Heart left ventricle (tissue), 16 donors: ENCODE measurements around the gene MRPL53. TPM values are rescaled to one million over a fixed set of nuclear protein-coding genes. Genes with fewer than 3 reads are reported as not detected.

Source experiments
- ATAC-seq, 4 donors: fragments of 200-7000 bp; cut with Tn5 transposase; one replicate each; pipeline ENCODE4 v1.9.1; 2020 to 2022; ENCODE audit warnings: moderate library complexity in 4 of 4, mild to moderate bottlenecking in 3 of 4, moderate number of reproducible peaks in 1 of 4
- DNase-seq, 5 donors: peaks; one replicate each; pipeline ENCODE4 v3.0.0-alpha.2; 2020
- H3K27ac ChIP-seq, 12 donors: fragments of 200-600 bp; sonication (generic) in 4 of 12; one replicate each; pipeline versions ENCODE4 v1.5.0 to v1.8.0; 2016 to 2022; ENCODE audit warnings: mild to moderate bottlenecking in 2 of 12
- H3K27me3 ChIP-seq, 9 donors: fragments of 200-600 bp; sonication (generic) in 2 of 9; one replicate each; pipeline versions ENCODE4 v1.5.1 to v1.8.0; 2016 to 2022; ENCODE audit warnings: mild to moderate bottlenecking in 3 of 9
- H3K36me3 ChIP-seq, 9 donors: fragments of 200-600 bp; sonication (generic) in 2 of 9; one replicate each; pipeline versions ENCODE4 v1.5.0 to v1.8.0; 2018 to 2022; ENCODE audit warnings: mild to moderate bottlenecking in 2 of 9
- H3K4me1 ChIP-seq, 12 donors: fragments of 200-600 bp; sonication (generic) in 4 of 12; one replicate each; pipeline versions ENCODE4 v1.5.0 to v1.8.0; 2016 to 2022; ENCODE audit warnings: mild to moderate bottlenecking in 3 of 12
- H3K4me3 ChIP-seq, 12 donors: fragments of 200-600 bp; sonication (generic) in 4 of 12; one replicate each; pipeline versions ENCODE4 v1.5.0 to v1.8.0; 2017 to 2022; ENCODE audit warnings: mild to moderate bottlenecking in 9 of 12, moderate library complexity in 4 of 12
- H3K9me3 ChIP-seq, 12 donors: fragments of 200-600 bp; sonication (generic) in 4 of 12; one replicate each; pipeline versions ENCODE4 v1.5.0 to v1.8.0; 2016 to 2022; ENCODE audit warnings: mild to moderate bottlenecking in 1 of 12
- POLR2A ChIP-seq, 2 donors: fragments of 450-650 bp; IDR thresholded peaks; one replicate each; pipeline ENCODE4 v1.6.1; 2017; ENCODE audit warnings: antibody characterized with exemption in 2 of 2, mild to moderate bottlenecking in 2 of 2, moderate library complexity in 2 of 2
- WGBS, 4 donors: extraction: QIAGEN DNeasy Blood & Tissue Kit in 2 of 4; methylation state at CpG; one replicate each; pipeline versions ENCODE4 v1.1.5 to v1.1.7; 2013 to 2018; 5-methylcytosine and 5-hydroxymethylcytosine counted together
- intact Hi-C, 10 donors: fragments of 100-400 bp; cut with DNase I; formaldehyde crosslinking; loops; one replicate each; pipeline versions ENCODE4 v1.11.1 to v1.14.2; 2022
- polyA plus RNA-seq, 2 donors: library from polyadenylated mRNA; stranded (reverse); fragments of 200-250 nt; gene quantifications; one replicate each; pipeline ENCODE4 v1.2.3, GENCODE V29; 2013
- total RNA-seq, 9 donors: library from RNA; depleted of rRNA in 2 of 9; stranded (reverse); fragments of >200 nt in 2 of 9; fragmentation: NEBNext Ultra II Directional in 3 of 9; extraction: Animal tissue kit (Norgen Biotek cat#: 25700) in 3 of 9; gene quantifications; one replicate each; pipeline versions ENCODE4 v1.1.0 to v1.2.4, GENCODE V29; 2016 to 2023
- TF ChIP-seq, protein P1 (sequence below), 12 donors: fragments of 200-600 bp; sonication (generic) in 4 of 12; IDR thresholded peaks; one replicate each; pipeline versions ENCODE4 v1.5.0 to v1.8.0; 2018 to 2022; ENCODE audit warnings: antibody characterized with exemption in 12 of 12, mild to moderate bottlenecking in 5 of 12
- donor health status: ischemic (EF 13 %, LVEDD 7.1; RV severe dilation, severe dysfunction).
- donor health status: healthy with polysubstance abuse.
- donor health status: DM: no; HTN: yes; CAD: no.
- donor health status: DM: no; HTN: no; CAD: no.
- donor health status: ischemic (EF 25% LVEDD 6.9; RV normal size, moderate dysfunction).
- donor health status: ischemic (EF 25% LVEDD 5.7; RV mildly dilated, moderate dysfunction).
- donor health status: healthy.
- donor health status: DM: yes; HTN: yes; CAD: no.
- donor health status: ischemic (EF 35%, LVEDD 5.7; RV mildly dilated, moderate dysfunction).
- donor health status: nonischemic (EF 11% LVEDD 7.7; RV severe dilation, severe dysfunction).
- donor health status: DM: yes; HTN: yes; CAD: no.
- donor health status: PGD.
- donor health status: ischemic (EF 29% LVEDD 5.4; RV normal size, mild dysfunction).
- donor health status: nonischemic (EF 23%, LVEDD 6.1; RV moderate dilation, normal function).

Gene MRPL53
- total and polyA plus RNA-seq, 11 donors, result 64.9 to 180 (median 135) TPM

DNA sequence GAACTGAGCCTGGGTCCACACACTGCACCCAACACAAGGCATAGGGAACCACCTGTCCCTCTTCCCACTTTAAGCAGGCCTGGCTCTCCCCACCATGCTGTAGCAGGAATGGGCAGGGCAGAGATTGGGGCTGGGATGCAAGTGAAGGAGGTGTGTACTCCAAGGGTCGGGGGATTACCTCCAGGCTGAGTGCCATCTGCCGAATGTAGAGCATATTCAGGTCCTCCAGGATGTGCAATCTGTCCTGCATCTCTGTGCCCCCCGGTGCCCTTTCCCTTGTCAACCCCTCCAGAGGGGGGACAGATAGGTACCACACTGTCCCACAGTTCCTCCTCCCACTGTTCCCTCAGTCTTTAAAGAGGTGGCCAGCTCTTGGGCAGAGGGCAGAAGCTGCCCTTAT, 33.1 kb downstream of the MRPL53 start:
- Histone ChIP-seq H3K4me1 (peaks cover 0 to 63% (median 37%) of the 10 kb centered on the region in 12 donors), H3K9me3 (no peaks in the 10 kb centered on the region), H3K27me3 (peaks cover 0 to 38% (median 0%) of the 10 kb centered on the region in 9 donors), H3K36me3 (peaks cover 0 to 12% (median 0%) of the 10 kb centered on the region in 9 donors), H3K4me3 (peak overlapping the region; percentile 30 to 72 (median 60)), H3K27ac (peak overlapping the region; percentile 77 to 95 (median 86))
- DNase-seq (no peak), ATAC-seq (no peak)
- WGBS, 4 donors, result 18 to 35% (median 29%) methylated on average over 2 to 3 of the region's 3 CpGs
- intact Hi-C loops, result loop anchor here in 1 of 10 donors (2.0 kb wide), 1 partner anchor 25 kb away; no protein-coding TSS in a partner anchor
- no peak for TF ChIP-seq POLR2A (IDR thresholded peaks at IDR 0.05)
- TF ChIP-seq, protein P1, sequence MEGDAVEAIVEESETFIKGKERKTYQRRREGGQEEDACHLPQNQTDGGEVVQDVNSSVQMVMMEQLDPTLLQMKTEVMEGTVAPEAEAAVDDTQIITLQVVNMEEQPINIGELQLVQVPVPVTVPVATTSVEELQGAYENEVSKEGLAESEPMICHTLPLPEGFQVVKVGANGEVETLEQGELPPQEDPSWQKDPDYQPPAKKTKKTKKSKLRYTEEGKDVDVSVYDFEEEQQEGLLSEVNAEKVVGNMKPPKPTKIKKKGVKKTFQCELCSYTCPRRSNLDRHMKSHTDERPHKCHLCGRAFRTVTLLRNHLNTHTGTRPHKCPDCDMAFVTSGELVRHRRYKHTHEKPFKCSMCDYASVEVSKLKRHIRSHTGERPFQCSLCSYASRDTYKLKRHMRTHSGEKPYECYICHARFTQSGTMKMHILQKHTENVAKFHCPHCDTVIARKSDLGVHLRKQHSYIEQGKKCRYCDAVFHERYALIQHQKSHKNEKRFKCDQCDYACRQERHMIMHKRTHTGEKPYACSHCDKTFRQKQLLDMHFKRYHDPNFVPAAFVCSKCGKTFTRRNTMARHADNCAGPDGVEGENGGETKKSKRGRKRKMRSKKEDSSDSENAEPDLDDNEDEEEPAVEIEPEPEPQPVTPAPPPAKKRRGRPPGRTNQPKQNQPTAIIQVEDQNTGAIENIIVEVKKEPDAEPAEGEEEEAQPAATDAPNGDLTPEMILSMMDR (IDR thresholded peaks at IDR 0.05), result no peak

DNA sequence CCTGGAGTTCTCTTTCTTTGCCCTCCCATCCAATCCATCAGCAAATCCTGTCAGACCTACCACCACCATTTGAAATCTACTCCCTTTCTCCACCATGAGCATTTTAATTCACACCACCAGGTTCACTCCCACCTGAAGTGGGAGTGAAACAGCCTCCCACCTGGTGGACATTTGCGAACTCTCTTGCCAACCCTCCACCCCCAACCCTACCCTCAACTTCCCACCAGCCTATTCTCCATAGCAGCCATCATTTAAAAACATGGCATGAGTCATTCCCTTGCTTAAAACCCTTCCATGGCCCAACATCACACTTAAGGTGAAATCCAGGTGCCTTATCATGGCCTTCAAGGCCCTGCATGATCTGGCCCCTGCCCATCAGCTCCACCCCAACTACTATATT, 34.2 kb downstream of the MRPL53 start:
- Histone ChIP-seq H3K27me3 (peaks cover 0 to 38% (median 0%) of the 10 kb centered on the region in 9 donors), H3K4me1 (peaks cover 0 to 60% (median 34%) of the 10 kb centered on the region in 12 donors), H3K27ac (peak overlapping the region in 1 of 12 donors; percentile 36), H3K9me3 (no peaks in the 10 kb centered on the region), H3K4me3 (peak overlapping the region in 5 of 12 donors; percentile 57 to 72 (median 65)), H3K36me3 (peaks cover 0 to 12% (median 0%) of the 10 kb centered on the region in 9 donors)
- 92 to 100% (median 97%) methylated on average over 1 of the region's 1 CpG for WGBS, 4 donors
- DNase-seq (no peak), ATAC-seq (no peak)
- TF ChIP-seq, protein P1 (IDR thresholded peaks at IDR 0.05), result no peak
- TF ChIP-seq POLR2A (IDR thresholded peaks at IDR 0.05), result no peak
- intact Hi-C loops, result loop anchor here in 1 of 10 donors (2.0 kb wide), 1 partner anchor 23 kb away; no protein-coding TSS in a partner anchor

DNA sequence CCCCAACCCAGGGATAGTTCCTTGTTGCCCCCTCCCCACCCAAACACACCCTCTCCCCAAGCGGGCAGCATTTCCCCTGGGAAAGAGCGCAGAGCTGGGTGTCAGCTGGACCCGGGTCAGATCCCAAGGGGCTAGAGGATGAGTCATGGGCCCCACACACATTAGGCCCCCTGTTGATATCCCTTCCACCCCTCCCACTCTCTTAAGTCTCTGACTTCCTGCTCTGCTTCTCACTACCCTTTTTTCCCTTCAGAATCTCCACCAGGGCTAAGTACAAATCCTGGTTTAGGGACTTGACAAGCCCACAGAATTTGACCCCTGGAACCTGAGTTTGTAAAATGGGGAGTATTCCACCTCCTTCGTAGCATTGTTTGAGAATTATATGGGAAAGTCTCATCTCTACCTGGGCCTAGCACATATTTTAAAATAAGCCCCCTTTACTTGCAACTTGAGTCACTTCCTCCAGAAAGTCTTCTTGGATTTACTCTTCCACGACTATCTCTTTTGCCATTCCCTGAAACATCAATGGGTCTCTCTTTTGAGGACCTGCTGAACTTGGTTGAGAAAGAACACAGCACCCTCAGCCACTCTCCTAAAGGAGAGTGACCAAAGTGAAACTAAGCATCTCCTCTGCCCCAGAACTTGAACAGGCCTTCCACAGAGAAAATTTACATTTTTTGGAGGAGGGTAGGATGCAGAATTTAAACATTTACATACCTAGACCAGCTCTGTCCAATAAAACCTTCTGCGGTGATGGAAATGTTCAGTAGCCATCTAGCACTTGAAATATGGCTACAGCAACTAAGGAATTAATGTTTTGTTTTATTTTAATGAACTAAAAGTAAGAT, 35.4 kb downstream of the MRPL53 start:
- intact Hi-C loops, result no loop called here
- H3K4me3 ChIP-seq, result peak overlapping the region in 7 of 12 donors; percentile 19 to 46 (median 28)

More for the DNA sequence above, 35.4 kb downstream of the MRPL53 start:
- no peak for DNase-seq
- Histone ChIP-seq H3K27ac (peak overlapping the region in 8 of 12 donors; percentile 9 to 55 (median 23)), H3K9me3 (no peaks in the 10 kb centered on the region), H3K27me3 (peaks cover 0 to 28% (median 0%) of the 10 kb centered on the region in 9 donors), H3K4me1 (peaks cover 0 to 58% (median 34%) of the 10 kb centered on the region in 12 donors), H3K36me3 (peaks cover 0 to 15% (median 4%) of the 10 kb centered on the region in 9 donors)
- TF ChIP-seq POLR2A (IDR thresholded peaks at IDR 0.05), result no peak
- TF ChIP-seq, protein P1 (IDR thresholded peaks at IDR 0.05), result no peak
- no peak for ATAC-seq
- WGBS, 4 donors, result 67 to 77% (median 69%) methylated on average over 6 of the region's 6 CpGs
